ENCODE measurements around the gene LMBRD1. TPM values are rescaled to one million over a fixed set of nuclear protein-coding genes. Genes with fewer than 3 reads are reported as not detected.

LMBRD1 gene
- total RNA-seq, 1 experiment from 2014 or later, result 17.0 TPM

DNA sequence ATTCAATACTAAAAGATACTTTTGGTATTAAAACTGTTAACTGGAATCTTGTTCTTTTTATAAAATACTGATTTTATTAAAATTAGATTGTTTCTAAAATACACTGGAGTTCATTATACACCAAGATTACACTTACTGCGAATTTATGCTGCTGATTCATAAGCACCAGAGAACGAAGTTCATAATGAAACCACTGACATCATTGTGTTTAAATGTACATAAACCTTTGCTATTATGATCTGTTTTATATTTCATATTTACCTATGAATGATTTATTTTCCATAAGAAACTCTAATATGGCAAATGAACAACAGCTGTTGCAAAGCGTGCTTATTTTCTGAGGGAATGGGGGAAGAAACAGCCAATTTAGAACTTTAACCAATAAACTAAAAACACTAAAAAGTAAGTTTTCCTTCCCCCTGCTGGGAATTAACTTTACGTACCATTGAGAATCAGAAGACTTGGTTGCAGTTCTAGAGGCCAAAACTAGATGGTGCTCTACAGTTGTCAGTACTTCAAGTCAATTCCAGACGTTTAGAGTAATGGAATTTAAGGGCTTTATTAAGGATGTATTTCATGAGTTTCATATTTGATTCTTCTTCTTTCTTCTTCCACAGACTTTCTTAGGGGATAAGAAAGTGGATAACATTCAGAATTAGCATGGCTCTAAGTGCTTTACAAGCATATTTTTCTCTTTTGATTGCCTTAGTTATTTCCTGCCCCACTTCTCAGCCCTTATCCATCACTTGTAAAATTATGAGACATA lies 38.8 kb upstream of the LMBRD1 start:
- H4K5ac ChIP-seq (ENCODE audit: insufficient read length, low read depth, low read length), result no peak overlapping the region
- H3K4me1 ChIP-seq (ENCODE audit: insufficient read depth, low read length), result no peaks in the 10 kb centered on the region; the same call in 1 of the 2 replicates
- no peaks in the 10 kb centered on the region for H3K27me3 ChIP-seq (ENCODE audit: insufficient read depth, low read length)
- H3K23me2 ChIP-seq (ENCODE audit: insufficient read length, low read depth, low read length, poor library complexity, severe bottlenecking), result no peaks in the 10 kb centered on the region
- no peak overlapping the region for H4K8ac ChIP-seq (replicated peaks; ENCODE audit: insufficient read length, low read depth, low read length)
- H2BK20ac ChIP-seq (ENCODE audit: low read depth, low read length, poor library complexity, severe bottlenecking), result no peak overlapping the region
- no peak overlapping the region for H3K4ac ChIP-seq (ENCODE audit: low read depth, low read length)
- Mint-ChIP-seq H3K4me1 (peaks cover 3% of the 10 kb centered on the region in 2 experiments; a peak in 2 of 4 replicates), H3K36me3 (ENCODE audit: insufficient read depth in 1 of 3, low read depth in 3 of 3) (no peaks in the 10 kb centered on the region), H3K9me3 (no peaks in the 10 kb centered on the region), H3K27ac (no peak overlapping the region), H3K27me3 (ENCODE audit: low read depth) (no peaks in the 10 kb centered on the region), H3K4me3 (no peak overlapping the region)
- no peak for DNase-seq
- no peak overlapping the region for H3K27ac ChIP-seq (ENCODE audit: insufficient read length, low read depth, low read length)
- no peaks in the 10 kb centered on the region for H3K9me3 ChIP-seq (ENCODE audit: control insufficient read depth, low read depth, low read length)
- no peak overlapping the region for H3K9ac ChIP-seq (ENCODE audit: extremely low read depth, insufficient read length, low read length)
- H3K79me2 ChIP-seq (ENCODE audit: insufficient read depth, low read length), result no peaks in the 10 kb centered on the region
- TF ChIP-seq, protein P1, sequence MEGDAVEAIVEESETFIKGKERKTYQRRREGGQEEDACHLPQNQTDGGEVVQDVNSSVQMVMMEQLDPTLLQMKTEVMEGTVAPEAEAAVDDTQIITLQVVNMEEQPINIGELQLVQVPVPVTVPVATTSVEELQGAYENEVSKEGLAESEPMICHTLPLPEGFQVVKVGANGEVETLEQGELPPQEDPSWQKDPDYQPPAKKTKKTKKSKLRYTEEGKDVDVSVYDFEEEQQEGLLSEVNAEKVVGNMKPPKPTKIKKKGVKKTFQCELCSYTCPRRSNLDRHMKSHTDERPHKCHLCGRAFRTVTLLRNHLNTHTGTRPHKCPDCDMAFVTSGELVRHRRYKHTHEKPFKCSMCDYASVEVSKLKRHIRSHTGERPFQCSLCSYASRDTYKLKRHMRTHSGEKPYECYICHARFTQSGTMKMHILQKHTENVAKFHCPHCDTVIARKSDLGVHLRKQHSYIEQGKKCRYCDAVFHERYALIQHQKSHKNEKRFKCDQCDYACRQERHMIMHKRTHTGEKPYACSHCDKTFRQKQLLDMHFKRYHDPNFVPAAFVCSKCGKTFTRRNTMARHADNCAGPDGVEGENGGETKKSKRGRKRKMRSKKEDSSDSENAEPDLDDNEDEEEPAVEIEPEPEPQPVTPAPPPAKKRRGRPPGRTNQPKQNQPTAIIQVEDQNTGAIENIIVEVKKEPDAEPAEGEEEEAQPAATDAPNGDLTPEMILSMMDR (conservative IDR thresholded peaks at IDR 0.05), result peak; percentile 79
- H2BK12ac ChIP-seq (ENCODE audit: insufficient read length, low read depth, low read length), result no peak overlapping the region
- no peak overlapping the region for H3T11ph ChIP-seq (ENCODE audit: low read length)
- no peak overlapping the region for H3K18ac ChIP-seq (ENCODE audit: insufficient read length, low read depth, low read length)
- no peak overlapping the region for H3K14ac ChIP-seq (ENCODE audit: insufficient read depth, low read length)
- H2BK5ac ChIP-seq (ENCODE audit: insufficient read length, low read length), result no peak overlapping the region
- H3K56ac ChIP-seq (ENCODE audit: insufficient read length, low read depth, low read length), result no peak overlapping the region
- no peak overlapping the region for H3K4me2 ChIP-seq (ENCODE audit: insufficient read depth, insufficient read length, low read length)
- no peak overlapping the region for H3K23ac ChIP-seq (ENCODE audit: insufficient read length, low read depth, low read length)
- no peak overlapping the region for H2AK5ac ChIP-seq (ENCODE audit: insufficient read length, low read length)
- no peak overlapping the region for H2AFZ ChIP-seq (ENCODE audit: low read length)
- H2BK15ac ChIP-seq (ENCODE audit: low read depth, low read length), result no peak overlapping the region
- no peak overlapping the region for H4K91ac ChIP-seq (ENCODE audit: insufficient read length, low read depth, low read length)
- no peaks in the 10 kb centered on the region for H4K20me1 ChIP-seq (ENCODE audit: control insufficient read depth, insufficient read depth, insufficient read length)
- no peaks in the 10 kb centered on the region for H3K79me1 ChIP-seq (ENCODE audit: insufficient read depth, low read depth, low read length, poor library complexity, severe bottlenecking)
- no peak overlapping the region for H2BK120ac ChIP-seq (ENCODE audit: low read depth, low read length, poor library complexity, severe bottlenecking)
- no CpG with 5 or more reads among the region's 5 CpGs for WGBS (ENCODE audit: extremely low coverage, insufficient read length, low lambda C conversion rate)

Data from H9 (cell line).